ENCODE results near the gene SNX8.

Gene SNX8

GRCh38 chr7:2219136-2219535 is 95.1 kb downstream of the SNX8 start:
- no peak for DNase-seq

GRCh38 chr7:2218444-2218785 is 95.8 kb downstream of the SNX8 start:
- no peak for DNase-seq

- no peak for DNase-seq
Measured at GRCh38 chr7:2217716-2218443, 96.4 kb downstream of the SNX8 start.

- no peak for DNase-seq
Measured at GRCh38 chr7:2217206-2217605, 97.0 kb downstream of the SNX8 start.

- DNase-seq, result no peak
Measured at GRCh38 chr7:2215851-2216250, 98.4 kb downstream of the SNX8 start.

GRCh38 chr7:2214636-2215035 is 99.6 kb downstream of the SNX8 start:
- no peak for DNase-seq

- DNase-seq, result no peak
Measured at GRCh38 chr7:2213551-2214215, 100.6 kb downstream of the SNX8 start.

- DNase-seq, result no peak
Measured at GRCh38 chr7:2212906-2213305, 101.3 kb downstream of the SNX8 start.

DNA sequence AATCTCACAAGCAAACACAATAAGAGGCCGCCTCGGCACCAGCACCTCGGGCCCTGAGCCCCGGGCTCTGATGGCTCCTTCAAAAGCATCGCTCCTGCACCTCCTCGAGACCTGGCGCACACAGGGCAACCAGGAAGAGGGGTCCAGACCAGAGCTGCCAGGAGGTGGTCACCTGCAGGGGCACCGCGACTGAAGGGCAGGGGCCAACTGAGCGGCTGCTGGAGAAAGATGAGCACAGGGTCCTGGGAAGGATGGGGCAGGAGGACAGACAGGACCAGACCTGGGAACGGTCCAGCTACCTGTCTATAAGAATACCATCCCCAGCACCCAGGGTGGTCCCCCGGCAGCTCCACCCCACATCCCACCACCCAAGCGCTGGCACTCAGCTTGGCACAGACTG is 102.3 kb downstream of the SNX8 start:
- DNase-seq, result no peak

DNA sequence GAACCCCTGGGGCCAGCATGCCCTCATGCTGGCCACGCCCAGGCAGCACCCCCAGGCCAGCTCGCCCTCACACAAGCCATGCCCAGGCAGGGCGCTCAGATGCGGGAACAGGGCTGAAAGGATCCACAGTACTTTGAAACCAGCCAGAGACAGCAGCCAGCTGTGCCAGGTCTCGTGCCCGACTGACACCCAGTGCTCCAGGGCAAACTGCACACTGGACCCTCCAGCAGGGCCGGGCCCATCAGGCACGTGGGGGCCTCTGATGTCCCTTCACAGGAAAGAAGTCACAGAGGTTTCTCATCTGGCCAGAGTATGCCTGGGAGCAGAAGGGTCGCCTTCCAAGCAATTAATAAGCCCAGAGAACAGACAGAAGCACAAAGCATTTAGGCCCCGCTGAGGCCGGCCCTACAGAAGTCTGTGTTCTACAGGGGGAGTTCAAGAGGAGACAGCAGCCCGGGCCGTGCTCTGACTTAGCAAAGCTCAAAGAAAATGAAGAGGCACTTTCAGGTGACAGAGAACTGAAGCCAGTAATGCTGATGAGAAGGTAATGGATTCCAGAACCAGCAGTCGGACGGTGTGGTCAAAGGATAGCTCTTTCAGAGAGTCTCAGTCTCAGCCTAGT is 102.9 kb downstream of the SNX8 start:
- no peak for DNase-seq

- no peak for DNase-seq
Measured at GRCh38 chr7:2210551-2211258, 103.5 kb downstream of the SNX8 start.

DNA sequence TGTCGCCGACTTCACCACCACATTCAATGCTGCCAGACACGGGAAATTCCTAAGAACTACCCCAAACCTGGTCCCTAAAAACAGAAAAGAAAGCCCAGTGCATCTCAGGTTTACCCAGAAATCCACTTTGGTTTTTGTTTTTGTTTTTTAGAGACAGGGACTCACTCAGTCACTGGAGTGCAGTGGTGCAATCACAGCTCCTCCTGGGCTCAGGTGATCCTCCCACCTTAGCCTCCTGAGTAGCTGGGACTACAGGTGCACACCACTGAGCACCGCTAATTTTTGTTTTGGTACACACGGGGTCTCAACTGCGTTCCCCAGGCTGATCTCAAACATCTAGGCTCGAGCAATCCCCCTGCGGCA is 104.3 kb downstream of the SNX8 start:
- DNase-seq, result no peak

GRCh38 chr7:2209146-2209960 is 104.9 kb downstream of the SNX8 start:
- no peak for DNase-seq

GRCh38 chr7:2208712-2209111 is 105.5 kb downstream of the SNX8 start:
- DNase-seq, result no peak

DNA sequence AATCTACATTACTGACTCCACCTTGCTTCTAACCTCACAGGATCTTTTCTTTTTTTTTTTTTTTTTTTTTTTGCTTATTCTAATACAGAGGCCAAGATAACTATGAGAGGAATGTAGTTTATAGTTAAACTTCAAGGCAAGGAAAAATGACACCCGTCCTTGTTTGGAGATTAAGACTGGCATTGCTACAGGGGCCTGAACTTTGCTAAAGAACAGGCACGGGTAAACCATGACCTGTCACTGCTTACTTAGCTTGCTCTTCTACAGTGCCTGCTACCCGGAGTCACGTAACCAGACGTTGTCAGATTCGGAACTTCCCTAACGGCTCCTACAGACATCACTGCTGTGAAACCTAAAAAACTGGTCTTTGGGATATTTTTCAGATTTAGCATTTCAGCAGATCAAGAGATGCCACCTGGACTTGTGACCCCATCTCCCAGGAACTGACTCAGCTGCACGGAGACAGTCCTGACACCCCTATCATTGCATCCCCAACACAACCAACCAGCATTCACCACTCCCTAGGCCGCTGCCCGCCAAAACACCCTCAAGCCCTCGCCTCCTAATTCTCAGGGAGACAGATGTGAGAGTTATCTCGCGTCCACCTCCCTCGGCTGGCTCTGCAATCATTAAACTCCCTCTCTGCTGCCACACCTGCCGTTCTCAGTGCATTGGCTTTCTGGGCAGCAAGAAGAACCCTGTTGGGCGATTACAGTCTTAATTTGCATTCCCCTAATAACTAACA is 109.0 kb downstream of the SNX8 start:
- no peak for DNase-seq

DNA sequence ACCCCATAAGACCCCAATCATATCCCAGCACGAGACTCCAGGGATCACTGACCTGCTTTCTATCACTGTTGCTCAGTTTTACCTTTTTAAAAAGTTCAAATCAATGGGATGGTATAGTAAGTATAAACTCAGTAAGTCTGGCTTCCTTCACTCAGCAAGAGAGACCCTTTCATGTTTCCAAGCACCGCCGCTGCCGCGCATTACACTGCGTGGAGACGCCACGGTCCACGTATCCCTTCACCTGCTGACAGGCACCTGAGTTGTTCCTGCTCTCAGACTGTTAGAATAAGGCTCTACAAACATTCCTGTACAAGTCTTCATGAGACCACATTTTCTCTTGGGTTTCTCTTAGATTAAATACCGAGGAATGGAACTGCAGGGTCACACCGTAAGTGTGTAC is 109.8 kb downstream of the SNX8 start:
- DNase-seq, result no peak

- DNase-seq, result no peak
Measured at GRCh38 chr7:2203766-2204300, 110.4 kb downstream of the SNX8 start.

- DNase-seq, result no peak
Measured at GRCh38 chr7:2202901-2203765, 111.1 kb downstream of the SNX8 start.

- no peak for DNase-seq
Measured at GRCh38 chr7:2202361-2202761, 111.9 kb downstream of the SNX8 start.

Data from DMS153 (cell line).